SK-N-SH (cell line): Measurements from ENCODE around the gene ZFPL1. TPM values are rescaled to one million over a fixed set of nuclear protein-coding genes. Genes with fewer than 3 reads are reported as not detected.

Experiments used
- CTCF ChIA-PET: fragments of 300-600, 350-600 bp; formaldehyde crosslinking; extraction: SDS; loops from one replicate; lab custom pipeline; 2021; lab: Yijun Ruan, JAX
- POLR2A ChIA-PET: fragments of 350-600 bp; sonication (Branson Sonifier 250); formaldehyde crosslinking; extraction: SDS; loops from one replicate; lab custom pipeline; 2020; ENCODE audit warnings: antibody characterized with exemption, inconsistent platforms; lab: Yijun Ruan, JAX
- DNase-seq: peaks from one replicate; pipeline ENCODE4 v3.0.0; 2012
- H2AFZ ChIP-seq: fragments of 200-600 bp; sonication (generic); 2 replicates; pipeline ENCODE4 v1.8.1; 2016; ENCODE audit warnings: antibody characterized with exemption, mild to moderate bottlenecking, low read depth
- H3F3A ChIP-seq: fragments of 200-600 bp; sonication (generic); replicated peaks from 2 replicates; pipeline ENCODE3; 2016; ENCODE audit warnings: antibody characterized with exemption, mild to moderate bottlenecking; ENCODE audit not compliant: insufficient read depth
- H3K27ac ChIP-seq, 2 experiments: fragments of 200-500 bp in 1 of 2; fragments of 200-600 bp in 1 of 2; sonication (Bioruptor generic) in 1 of 2; sonication (generic), shearing (Covaris generic) in 1 of 2; 2 replicates each; pipeline versions ENCODE4 v1.5.1 to v1.6.1; 2014 to 2016; ENCODE audit warnings: low read depth in 2 of 2, inconsistent platforms in 1 of 2, low read length in 1 of 2, mild to moderate bottlenecking in 1 of 2, mixed read lengths in 1 of 2
- H3K27me3 ChIP-seq: fragments of 200-600 bp; sonication (generic), shearing (Covaris generic); 2 replicates; pipeline ENCODE4 v1.6.1; 2016; ENCODE audit warnings: mixed run types; ENCODE audit not compliant: insufficient read depth
- H3K36me3 ChIP-seq, 2 experiments: fragments of 200-500 bp in 1 of 2; fragments of 200-600 bp in 1 of 2; sonication (Bioruptor generic) in 1 of 2; sonication (generic) in 1 of 2; replicated peaks in 1 of 2; 2 replicates each; pipeline versions ENCODE3 to v1.5.1; 2014 to 2016; ENCODE audit warnings: low read length in 1 of 2, mild to moderate bottlenecking in 1 of 2; ENCODE audit not compliant: insufficient read depth in 2 of 2, control insufficient read depth in 1 of 2
- H3K4me1 ChIP-seq, 2 experiments: fragments of 200-500 bp in 1 of 2; fragments of 200-600 bp in 1 of 2; sonication (Bioruptor generic) in 1 of 2; sonication (generic), shearing (Covaris generic) in 1 of 2; 2 replicates each; pipeline versions ENCODE4 v1.5.1 to v1.6.1; 2014 to 2016; ENCODE audit warnings: low read depth in 1 of 2, low read length in 1 of 2, mixed run types in 1 of 2; ENCODE audit not compliant: insufficient read depth in 2 of 2, control insufficient read depth in 1 of 2
- H3K4me2 ChIP-seq: fragments of 200-600 bp; sonication (generic), shearing (Covaris generic); 2 replicates; pipeline ENCODE4 v1.6.1; 2017; ENCODE audit warnings: mixed run types
- H3K4me3 ChIP-seq, 2 experiments: fragments of 200-500 bp in 1 of 2; fragments of 200-600 bp in 1 of 2; sonication (Bioruptor generic) in 1 of 2; sonication (generic), shearing (Covaris generic) in 1 of 2; 2 replicates each; pipeline versions ENCODE4 v1.5.1 to v1.8.1; 2014 to 2016; ENCODE audit warnings: low read depth in 2 of 2, inconsistent platforms in 1 of 2, low read length in 1 of 2, mild to moderate bottlenecking in 1 of 2, mixed read lengths in 1 of 2, moderate library complexity in 1 of 2
- H3K79me2 ChIP-seq: fragments of 200-600 bp; sonication (generic); 2 replicates; pipeline ENCODE4 v1.8.1; 2017; ENCODE audit warnings: mild to moderate bottlenecking; ENCODE audit not compliant: insufficient read depth
- H3K9ac ChIP-seq: fragments of 200-600 bp; sonication (generic); 2 replicates; pipeline ENCODE4 v1.6.1; 2017; ENCODE audit warnings: mixed run types
- H3K9me2 ChIP-seq: fragments of 200-600 bp; sonication (generic); 2 replicates; pipeline ENCODE4 v1.6.1; 2017; ENCODE audit warnings: mixed run types
- H3K9me3 ChIP-seq: fragments of 200-600 bp; sonication (generic); 2 replicates; pipeline ENCODE4 v1.6.1; 2017; ENCODE audit warnings: mixed run types, mild to moderate bottlenecking, moderate library complexity
- H4K20me1 ChIP-seq: fragments of 200-600 bp; sonication (generic); 2 replicates; pipeline ENCODE4 v1.6.1; 2017; ENCODE audit warnings: mild to moderate bottlenecking, mixed run types; ENCODE audit not compliant: insufficient read depth
- CTCF ChIP-seq: fragments of 200-600 bp; sonication (generic); IDR thresholded peaks from 2 replicates; pipeline ENCODE4 v1.6.1; 2017; ENCODE audit warnings: antibody characterized with exemption, mild to moderate bottlenecking, moderate library complexity
- ELF1 ChIP-seq: IDR thresholded peaks from 2 replicates; pipeline ENCODE4 v1.4.0; 2012
- EZH2phosphoT487 ChIP-seq: fragments of 200-600 bp; sonication (generic); IDR thresholded peaks from 2 replicates; pipeline ENCODE4 v1.6.1; 2017; ENCODE audit warnings: low read depth, mixed run types, mild to moderate bottlenecking, antibody characterized with exemption, moderate library complexity, borderline replicate concordance
- FOXM1 ChIP-seq: IDR thresholded peaks from 2 replicates; pipeline ENCODE4 v1.4.0; 2012; ENCODE audit warnings: low read depth, mild to moderate bottlenecking
- GATA2 ChIP-seq: sonication (generic); formaldehyde crosslinking; IDR thresholded peaks from 2 replicates; pipeline ENCODE4 v1.5.0; 2020; ENCODE audit warnings: mild to moderate bottlenecking, missing genetic modification reagents
- JUND ChIP-seq: IDR thresholded peaks from 2 replicates; pipeline ENCODE4 v1.4.0; 2012
- NFIC ChIP-seq: IDR thresholded peaks from 2 replicates; pipeline ENCODE4 v1.4.0; 2012; ENCODE audit warnings: borderline replicate concordance
- NRF1 ChIP-seq: IDR thresholded peaks from 2 replicates; pipeline ENCODE4 v1.6.1; 2012; ENCODE audit warnings: low read depth, mild to moderate bottlenecking, low read length
- PBX3 ChIP-seq: IDR thresholded peaks from 2 replicates; pipeline ENCODE4; 2012
- RCOR1 ChIP-seq: fragments of 150-350 bp; IDR thresholded peaks from 2 replicates; pipeline ENCODE4 v1.6.1; 2017; ENCODE audit warnings: antibody characterized with exemption, low read length
- RXRA ChIP-seq: IDR thresholded peaks from 2 replicates; pipeline ENCODE4 v1.4.0; 2012; ENCODE audit warnings: low read depth, mild to moderate bottlenecking, borderline replicate concordance
- SIN3A ChIP-seq: IDR thresholded peaks from 2 replicates; pipeline ENCODE4 v1.6.1; 2012; ENCODE audit warnings: low read depth, mild to moderate bottlenecking, low read length, moderate library complexity, borderline replicate concordance
- SMC3 ChIP-seq: IDR thresholded peaks from 2 replicates; pipeline ENCODE4 v1.6.1; 2012; ENCODE audit warnings: low read depth, low read length, improper control_type of control experiment
- TEAD4 ChIP-seq: IDR thresholded peaks from 2 replicates; pipeline ENCODE4 v1.4.0; 2012; ENCODE audit warnings: mild to moderate bottlenecking, borderline replicate concordance; ENCODE audit not compliant: insufficient read depth
- USF2 ChIP-seq: fragments of 150-350 bp; IDR thresholded peaks from 2 replicates; pipeline ENCODE4 v1.6.1; 2017; ENCODE audit warnings: antibody characterized with exemption, low read length, low read depth, borderline replicate concordance
- WGBS: methylation state at CpG from one replicate; pipeline ENCODE4 v1.1.6; 2017; ENCODE audit warnings: low lambda C conversion rate; 5-methylcytosine and 5-hydroxymethylcytosine counted together
- polyA plus RNA-seq, 3 experiments: library from polyadenylated mRNA; depleted of rRNA; stranded (reverse); fragments of >200 nt; gene quantifications; 2 replicates each; pipeline ENCODE4 v1.2.3, GENCODE V29; 2012
- TF ChIP-seq, protein P1 (sequence below): IDR thresholded peaks from 2 replicates; pipeline ENCODE4 v1.4.0; 2012; ENCODE audit warnings: low read depth, borderline replicate concordance

Gene ZFPL1
- polyA plus RNA-seq, 1 of the 3 experiments (the other 2 are of a cell fraction) = 75.9 TPM

DNA sequence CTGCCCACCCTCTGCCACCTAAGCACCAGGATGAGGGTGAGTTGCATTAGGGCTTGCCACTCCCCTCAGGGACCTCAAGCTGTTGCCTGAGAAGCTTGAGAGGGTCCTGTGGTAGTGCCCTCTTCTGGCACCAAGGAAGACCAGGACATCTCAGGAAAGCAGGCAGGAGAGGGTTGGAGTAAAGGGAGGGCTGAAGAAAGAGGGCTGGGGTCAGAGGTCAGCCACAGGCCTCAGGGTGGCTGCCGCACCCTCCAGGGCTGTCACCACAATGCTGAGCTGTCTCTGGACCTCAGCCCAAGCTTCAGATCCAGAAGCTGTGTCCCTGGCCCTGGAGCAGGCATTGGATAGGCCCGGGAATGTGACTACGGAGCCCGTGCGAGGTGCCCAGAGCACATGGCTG, 39.0 kb upstream of the ZFPL1 start:
- peaks cover 6% of the 10 kb centered on the region for H3F3A ChIP-seq
- ChIA-PET POLR2A (no interaction called here), CTCF (interaction anchor here (0.8 to 2.5 kb wide), 2 partner anchors 31 to 151 kb away, joined by 3 to 10 read pairs; partner anchors contain the start of gene ARL2)
- TF ChIP-seq CTCF (no peak), USF2 (no peak), NRF1 (no peak), ELF1 (no peak), EZH2phosphoT487 (no peak), RCOR1 (no peak), JUND (no peak), SIN3A (no peak), NFIC (no peak), SMC3 (no peak), GATA2 (CRISPR knock-in tag) (no peak), RXRA (no peak), FOXM1 (no peak), TEAD4 (no peak), PBX3 (no peak)
- TF ChIP-seq, protein P1, sequence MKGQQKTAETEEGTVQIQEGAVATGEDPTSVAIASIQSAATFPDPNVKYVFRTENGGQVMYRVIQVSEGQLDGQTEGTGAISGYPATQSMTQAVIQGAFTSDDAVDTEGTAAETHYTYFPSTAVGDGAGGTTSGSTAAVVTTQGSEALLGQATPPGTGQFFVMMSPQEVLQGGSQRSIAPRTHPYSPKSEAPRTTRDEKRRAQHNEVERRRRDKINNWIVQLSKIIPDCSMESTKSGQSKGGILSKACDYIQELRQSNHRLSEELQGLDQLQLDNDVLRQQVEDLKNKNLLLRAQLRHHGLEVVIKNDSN = no peak
- H2AFZ ChIP-seq = no peak overlapping the region
- peaks cover 5 to 7% of the 10 kb centered on the region in 2 experiments; a peak in 2 of 4 replicates for H3K4me1 ChIP-seq
- no peak overlapping the region for H3K4me2 ChIP-seq
- no peaks in the 10 kb centered on the region for H3K9me2 ChIP-seq
- no peak overlapping the region for H3K4me3 ChIP-seq
- H3K27ac ChIP-seq = no peak overlapping the region
- no peaks in the 10 kb centered on the region for H4K20me1 ChIP-seq
- WGBS = 100% methylated on average over 1 of the region's 5 CpGs
- peaks cover 30% of the 10 kb centered on the region for H3K79me2 ChIP-seq
- no peak for DNase-seq
- no peak overlapping the region for H3K9ac ChIP-seq
- H3K9me3 ChIP-seq = no peaks in the 10 kb centered on the region
- H3K36me3 ChIP-seq = peaks cover 8 to 13% of the 10 kb centered on the region in 2 experiments
- H3K27me3 ChIP-seq = no peaks in the 10 kb centered on the region
